HepG2 (cell line): ENCODE results near the gene VNN1. TPM values are rescaled to one million over a fixed set of nuclear protein-coding genes. Genes with fewer than 3 reads are reported as not detected.

Experiments used
- ATAC-seq: fragments of 200-7000 bp; cut with Tn5 transposase; 3 replicates; pipeline ENCODE4 v1.9.1; 2020; ENCODE audit warnings: mild to moderate bottlenecking, moderate library complexity
- BruUV-seq: library from RNA; stranded (reverse); fragments of 400-500 nt; replicated peaks from 2 replicates; lab custom pipeline; 2021; lab: Mats Ljungman, UMichigan
- CTCF ChIA-PET: fragments of 300-600 bp; formaldehyde crosslinking; extraction: SDS; loops from one replicate; lab custom pipeline; 2021; ENCODE audit warnings: low total read pairs, inconsistent platforms, low intra/inter-chr PET ratio; lab: Yijun Ruan, JAX
- POLR2A ChIA-PET: fragments of 350-600 bp; sonication (Branson Sonifier 250); formaldehyde crosslinking; loops from one replicate; lab custom pipeline; 2020; ENCODE audit warnings: antibody characterized with exemption, inconsistent platforms; lab: Yijun Ruan, JAX
- DNase-seq: peaks from one replicate; pipeline ENCODE4 v3.0.0-alpha.2; 2015; ENCODE audit warnings: low spot score
- FAIRE-seq: peaks from 3 replicates; lab custom pipeline; 2011; peaks lifted over from hg19 to GRCh38; lab: Jason Lieb, UNC
- H2AFZ ChIP-seq: one replicate; pipeline ENCODE4 v1.6.1; 2011; ENCODE audit warnings: low read length, inconsistent platforms
- H3K27ac ChIP-seq: fragments of 300-600 bp; 3 replicates; pipeline ENCODE4 v1.8.0; 2011; ENCODE audit warnings: mixed run types, mild to moderate bottlenecking, mixed read lengths, low read length, inconsistent platforms; ENCODE audit not compliant: insufficient read depth; ENCODE audit errors: extremely low read length
- H3K27me3 ChIP-seq, 2 experiments: fragments of 200-600 bp in 1 of 2; 2 replicates in 1 of 2; 3 replicates in 1 of 2; pipeline versions ENCODE4 v1.6.0 to v1.8.0; 2011; ENCODE audit warnings: low read length in 2 of 2, mild to moderate bottlenecking in 2 of 2, moderate library complexity in 2 of 2, inconsistent platforms in 1 of 2; ENCODE audit not compliant: insufficient read depth in 2 of 2, control insufficient read depth in 1 of 2
- H3K36me3 ChIP-seq, 2 experiments: fragments of 200-600 bp in 1 of 2; replicated peaks in 1 of 2; 2 replicates in 1 of 2; 3 replicates in 1 of 2; pipeline versions ENCODE4 v1.5.1 to v1.8.0; 2011; ENCODE audit warnings: low read length in 2 of 2, inconsistent platforms in 1 of 2; ENCODE audit not compliant: insufficient read depth in 2 of 2, control insufficient read depth in 1 of 2
- H3K4me1 ChIP-seq: 2 replicates; pipeline ENCODE4 v1.5.1; 2012; ENCODE audit warnings: low read length, inconsistent platforms; ENCODE audit not compliant: insufficient read depth
- H3K4me2 ChIP-seq: 2 replicates; pipeline ENCODE4 v1.6.0; 2011; ENCODE audit warnings: low read depth, low read length, inconsistent platforms
- H3K4me3 ChIP-seq, 3 experiments: fragments of 200-600 bp in 1 of 3; sonication (generic), shearing (Covaris generic) in 1 of 3; replicated peaks in 1 of 3; 2 replicates each; pipeline ENCODE4 v1.5.1; 2011 to 2016; ENCODE audit warnings: low read length in 3 of 3, inconsistent platforms in 2 of 3, low read depth in 2 of 3, mild to moderate bottlenecking in 2 of 3, control low read depth in 1 of 3, mixed read lengths in 1 of 3; ENCODE audit not compliant: insufficient read depth in 1 of 3
- H3K79me2 ChIP-seq: one replicate; pipeline ENCODE4 v1.6.1; 2011; ENCODE audit warnings: low read length, inconsistent platforms; ENCODE audit not compliant: insufficient read depth
- H3K9ac ChIP-seq: 2 replicates; pipeline ENCODE4 v1.6.0; 2011; ENCODE audit warnings: mild to moderate bottlenecking, low read depth, low read length, inconsistent platforms; ENCODE audit not compliant: insufficient read depth
- H3K9me3 ChIP-seq: 2 replicates; pipeline ENCODE4 v1.5.1; 2012; ENCODE audit warnings: mild to moderate bottlenecking, low read length
- H4K20me1 ChIP-seq: 2 replicates; pipeline ENCODE4 v1.6.0; 2011; ENCODE audit warnings: inconsistent platforms, mild to moderate bottlenecking, low read length, moderate library complexity; ENCODE audit not compliant: insufficient read depth
- FOXO1 ChIP-seq: sonication (generic); formaldehyde crosslinking; IDR thresholded peaks from 2 replicates; pipeline ENCODE4 v1.4.0; 2020; ENCODE audit warnings: missing genetic modification reagents
- MEIS1 ChIP-seq: sonication (generic); formaldehyde crosslinking; IDR thresholded peaks from 2 replicates; pipeline ENCODE4 v1.9.0; 2021; ENCODE audit warnings: mild to moderate bottlenecking, missing genetic modification reagents, moderate library complexity, borderline replicate concordance
- NFE2L2 ChIP-seq: fragments of 150-350 bp; IDR thresholded peaks from 2 replicates; pipeline ENCODE4 v1.6.1; 2014; ENCODE audit warnings: low read length
- WGBS: methylation state at CpG from one replicate; pipeline ENCODE4 v1.1.6; 2017; ENCODE audit warnings: low lambda C conversion rate; 5-methylcytosine and 5-hydroxymethylcytosine counted together
- in situ Hi-C: cut with HindIII; loops from 2 replicates; pipeline ENCODE4 v1.10.0; 2017; ENCODE audit warnings: low pct_unique_long_range_greater_than_20kb; ENCODE audit not compliant: extremely low pct_ligation_motif_present
- intact Hi-C: fragments of 100-400 bp; cut with micrococcal nuclease; formaldehyde crosslinking; loops from one replicate; pipeline ENCODE4 v1.10.0; 2022; ENCODE audit not compliant: unreplicated experiment
- polyA plus RNA-seq, 8 experiments: library from polyadenylated mRNA; depleted of rRNA in 3 of 8; stranded (reverse) in 7 of 8; unstranded in 1 of 8; fragments of >200 nt; fragmentation: Illumina TruSeq in 4 of 8; extraction: Trizol in 4 of 8; gene quantifications; 2 replicates each; pipeline versions ENCODE4 v1.2.1 to v1.2.3, GENCODE V29; 2011 to 2016; ENCODE audit warnings: low read depth in 4 of 8, missing spikeins in 1 of 8, mixed read lengths in 1 of 8; ENCODE audit not compliant: insufficient read depth in 1 of 8
- total RNA-seq, 5 experiments: library from RNA; depleted of rRNA; stranded (reverse); fragments of >200 nt; fragmentation: Illumina TruSeq; extraction: Trizol; gene quantifications; 2 replicates each; pipeline ENCODE4 v1.2.3, GENCODE V29; 2016; ENCODE audit warnings: low read depth in 1 of 5

Gene VNN1
- total and polyA plus RNA-seq, 2 of the 13 experiments (the other 11 are each of a cell fraction or from before 2014, with no cell fraction given) = 0.62 to 4.0 TPM

- Histone ChIP-seq H4K20me1 (no peaks in the 10 kb centered on the region), H3K36me3 (no peaks in the 10 kb centered on the region), H3K4me1 (peaks cover 4% of the 10 kb centered on the region), H3K27ac (no peak overlapping the region), H3K4me3 (no peak overlapping the region), H3K4me2 (no peak overlapping the region), H3K79me2 (no peaks in the 10 kb centered on the region), H2AFZ (no peak overlapping the region), H3K27me3 (no peaks in the 10 kb centered on the region; a peak in 1 of 5 replicates), H3K9me3 (no peaks in the 10 kb centered on the region), H3K9ac (no peak overlapping the region)
- POLR2A ChIA-PET = no interaction called here
- WGBS = 28% methylated on average over 4 of the region's 4 CpGs
- no peak for ATAC-seq
- no TSS peak for BruUV-seq
- CTCF ChIA-PET = no interaction called here
- no peak for DNase-seq
- in situ Hi-C loops = no loop called here
- no peak for FAIRE-seq
- TF ChIP-seq FOXO1 (CRISPR knock-in tag) (no peak), NFE2L2 (peak; percentile 50; the same call in 1 of the 2 replicates)
- intact Hi-C loops = loop anchor here (5.0 kb wide), 1 partner anchor 116 kb away; no protein-coding TSS in a partner anchor
Observed at GRCh38 chr6:132666118-132666517, 47.7 kb downstream of the VNN1 start.

DNA sequence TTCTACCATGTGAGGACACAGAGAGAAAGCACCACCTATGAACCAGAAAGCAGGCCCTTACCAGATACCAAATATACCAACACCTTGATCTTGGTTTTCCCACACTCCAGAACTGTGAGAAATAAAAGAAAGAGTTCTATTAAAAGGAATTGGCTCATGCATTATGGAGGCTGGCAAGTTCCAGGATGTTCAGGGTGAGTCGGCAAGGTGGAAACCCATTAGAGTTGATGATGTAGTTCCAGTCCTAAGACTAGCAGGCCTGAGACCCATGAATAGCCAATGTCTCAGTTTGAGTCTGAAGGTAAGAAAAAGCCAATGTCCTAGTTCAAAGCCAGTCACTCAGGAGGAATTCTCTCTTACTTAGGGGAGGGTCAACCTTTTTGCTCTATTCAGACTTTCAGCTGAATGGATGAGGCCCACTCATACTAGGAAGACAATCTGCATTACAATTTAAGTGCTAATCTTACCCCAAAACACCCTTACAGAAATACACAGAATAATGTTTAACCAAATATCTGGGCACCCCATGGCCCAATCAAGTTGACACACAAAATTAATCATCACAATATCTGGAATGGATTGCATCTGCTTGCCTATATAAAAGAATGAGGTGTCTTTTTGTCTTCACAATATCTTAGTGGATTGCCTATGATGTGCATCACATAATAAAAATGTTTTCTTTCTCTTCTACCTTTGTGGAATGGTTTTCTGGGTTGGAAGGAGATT lies 49.4 kb downstream of the VNN1 start:
- 100% methylated on average over 1 of the region's 1 CpG for WGBS
- no peaks in the 10 kb centered on the region for H3K36me3 ChIP-seq
- in situ Hi-C loops (no loop called here), intact Hi-C loops (loop anchor here (5.0 kb wide), 1 partner anchor 118 kb away; no protein-coding TSS in a partner anchor)
- no TSS peak for BruUV-seq
- no peak overlapping the region for H2AFZ ChIP-seq
- H3K4me3 ChIP-seq = no peak overlapping the region
- no peak for FAIRE-seq
- CTCF ChIA-PET = no interaction called here
- TF ChIP-seq MEIS1 (CRISPR knock-in tag) = no peak
- POLR2A ChIA-PET = no interaction called here
- H3K27me3 ChIP-seq = no peaks in the 10 kb centered on the region; a peak in 1 of 5 replicates
- H3K4me2 ChIP-seq = no peak overlapping the region
- no peaks in the 10 kb centered on the region for H3K4me1 ChIP-seq
- H4K20me1 ChIP-seq = no peaks in the 10 kb centered on the region
- no peak for ATAC-seq
- H3K27ac ChIP-seq = no peak overlapping the region
- DNase-seq = no peak
- H3K79me2 ChIP-seq = no peaks in the 10 kb centered on the region
- H3K9ac ChIP-seq = no peak overlapping the region
- H3K9me3 ChIP-seq = no peaks in the 10 kb centered on the region
